Measurements from ENCODE around the gene MLLT3.

- TF ChIP-seq POLR2A (IDR thresholded peaks at IDR 0.05) (no peak), CTCF (IDR thresholded peaks at IDR 0.05) (no peak)
These were observed 128.3 kb downstream of the MLLT3 start for GRCh38 chr9:20494035-20494434.
